Mesenteric fat pad (tissue), 1 donor: ENCODE data around the gene SLC24A5. TPM values are rescaled to one million over a fixed set of nuclear protein-coding genes. Genes with fewer than 3 reads are reported as not detected.

Source experiments
- DNase-seq: peaks from one replicate; pipeline ENCODE4 v3.0.0-alpha.2; 2020; ENCODE audit warnings: low spot score
- long read RNA-seq: library from polyadenylated mRNA; unstranded; transcript quantifications from one replicate; pipeline ENCODE4 v2.0.0, GENCODE V29; 2020
- total RNA-seq: library from RNA; stranded (reverse); fragmentation: NEBNext Ultra II Directional; extraction: Animal tissue kit (Norgen Biotek cat#: 25700); gene quantifications from one replicate; pipeline ENCODE4 v1.2.1, GENCODE V29; 2021
- donor health status: DM: yes; HTN: yes; CAD: no.

The SLC24A5 gene
- total RNA-seq, result not detected
- long read RNA-seq, result 0 reads

GRCh38 chr15:48120745-48121144 is at the start of gene SLC24A5:
TSS of gene SLC24A5 (plus strand) at chr15:48120990. CDS start at chr15:48121045, 55 bp downstream.
- no peak for DNase-seq

- DNase-seq, result no peak
Observed at GRCh38 chr15:48072941-48073340, 47.8 kb upstream of the SLC24A5 start.

GRCh38 chr15:48073881-48074280 is 46.9 kb upstream of the SLC24A5 start:
- DNase-seq, result no peak

GRCh38 chr15:48076454-48076853 is 44.3 kb upstream of the SLC24A5 start:
- no peak for DNase-seq

GRCh38 chr15:48077616-48078184 is 43.1 kb upstream of the SLC24A5 start:
- DNase-seq, result no peak

- no peak for DNase-seq
Observed at GRCh38 chr15:48084759-48085590, 35.8 kb upstream of the SLC24A5 start.

- no peak for DNase-seq
Observed at GRCh38 chr15:48085591-48085930, 35.2 kb upstream of the SLC24A5 start.

- DNase-seq, result no peak
Observed at GRCh38 chr15:48086133-48086532, 34.7 kb upstream of the SLC24A5 start.

GRCh38 chr15:48086576-48086975 is 34.2 kb upstream of the SLC24A5 start:
- DNase-seq, result no peak

GRCh38 chr15:48087844-48088243 is 32.9 kb upstream of the SLC24A5 start:
- DNase-seq, result no peak

GRCh38 chr15:48089702-48090101 is 31.1 kb upstream of the SLC24A5 start:
- DNase-seq, result no peak

GRCh38 chr15:48090115-48090514 is 30.7 kb upstream of the SLC24A5 start:
- DNase-seq, result no peak

GRCh38 chr15:48090666-48091065 is 30.1 kb upstream of the SLC24A5 start:
- DNase-seq, result no peak

GRCh38 chr15:48091522-48091921 is 29.3 kb upstream of the SLC24A5 start:
- no peak for DNase-seq

GRCh38 chr15:48096355-48096786 is 24.4 kb upstream of the SLC24A5 start:
- DNase-seq, result no peak

- no peak for DNase-seq
Observed at GRCh38 chr15:48096813-48097212, 24.0 kb upstream of the SLC24A5 start.

GRCh38 chr15:48097264-48097663 is 23.5 kb upstream of the SLC24A5 start:
- DNase-seq, result no peak

GRCh38 chr15:48101376-48101961 is 19.3 kb upstream of the SLC24A5 start:
- DNase-seq, result no peak

- DNase-seq, result no peak
Observed at GRCh38 chr15:48102167-48102566, 18.6 kb upstream of the SLC24A5 start.

- no peak for DNase-seq
Observed at GRCh38 chr15:48103647-48104046, 17.1 kb upstream of the SLC24A5 start.

GRCh38 chr15:48105936-48106335 is 14.9 kb upstream of the SLC24A5 start:
- DNase-seq, result no peak

GRCh38 chr15:48109212-48109611 is 11.6 kb upstream of the SLC24A5 start:
- no peak for DNase-seq
